NCI-H510A (cell line): ENCODE measurements around the gene PRDM7.

Experiments
- DNase-seq: peaks from one replicate; lab custom pipeline; 2025; lab: John Stamatoyannopoulos, UW

PRDM7 gene

GRCh38 chr16:90035902-90036301, 41.2 kb downstream of the PRDM7 start:
- DNase-seq: no peak

GRCh38 chr16:90034504-90034903, 42.6 kb downstream of the PRDM7 start:
- no peak for DNase-seq

- DNase-seq: no peak
Measured at GRCh38 chr16:90033387-90033786, 43.7 kb downstream of the PRDM7 start.

DNA sequence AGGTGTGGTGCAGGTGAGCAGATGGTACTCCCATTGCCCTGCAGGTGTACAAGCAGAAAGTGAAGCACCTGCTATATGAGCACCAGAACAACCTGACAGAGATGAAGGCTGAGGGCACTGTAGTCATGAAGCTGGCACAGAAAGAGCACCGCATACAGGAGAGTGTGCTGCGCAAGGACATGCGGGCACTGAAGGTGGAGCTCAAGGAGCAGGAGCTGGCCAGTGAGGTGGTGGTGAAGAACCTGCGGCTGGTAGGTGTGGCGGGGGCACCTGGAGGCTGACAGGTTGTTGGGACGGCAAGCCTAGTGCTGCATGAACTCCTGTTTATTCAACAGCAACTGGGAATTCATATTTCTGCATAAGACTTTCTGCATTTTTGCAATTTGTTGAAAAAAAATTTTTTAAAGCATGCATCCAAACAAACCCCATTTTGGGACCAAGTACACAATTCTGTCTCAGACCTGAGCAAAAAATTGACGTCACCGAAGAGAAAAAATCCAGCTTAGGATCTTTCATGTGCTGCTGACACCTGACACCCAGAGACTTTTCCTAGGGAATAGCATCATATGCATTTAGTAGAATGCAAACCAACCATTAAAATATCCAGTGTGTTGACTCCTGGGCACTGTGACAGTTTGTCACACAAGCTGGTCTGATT, 44.3 kb downstream of the PRDM7 start:
- no peak for DNase-seq

DNA sequence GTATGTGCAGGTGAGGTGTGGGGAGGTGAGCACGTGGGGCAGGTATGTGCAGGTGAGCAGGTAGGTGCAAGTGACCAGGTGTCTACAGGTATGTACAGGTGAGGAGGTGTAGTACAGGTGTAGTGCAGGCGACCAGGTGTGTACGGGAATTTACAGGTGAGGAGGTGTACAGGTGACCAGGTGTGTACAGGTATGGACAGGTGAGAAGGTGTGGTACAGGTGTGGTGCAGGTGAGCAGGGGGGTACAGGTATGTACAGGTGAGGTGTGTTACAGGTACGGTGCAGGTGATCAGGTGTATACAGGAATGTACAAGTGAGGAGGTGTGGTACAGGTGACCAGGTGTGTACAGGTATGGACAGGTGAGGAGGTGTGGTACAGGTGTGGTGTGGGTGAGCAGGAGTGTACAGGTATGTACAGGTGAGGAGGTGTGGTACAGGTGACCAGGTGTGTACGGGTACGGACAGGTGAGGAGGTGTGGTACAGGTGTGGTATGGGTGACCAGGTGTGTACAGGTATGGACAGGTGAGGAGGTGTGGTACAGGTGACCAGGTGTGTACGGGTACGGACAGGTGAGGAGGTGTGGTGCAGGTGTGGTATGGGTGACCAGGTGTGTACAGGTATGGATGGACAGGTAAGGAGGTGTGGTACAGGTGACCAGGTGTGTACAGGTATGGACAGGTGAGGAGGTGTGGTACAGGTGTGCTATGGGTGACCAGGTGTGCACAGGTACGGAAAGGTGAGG, 45.0 kb downstream of the PRDM7 start:
- no peak for DNase-seq

DNA sequence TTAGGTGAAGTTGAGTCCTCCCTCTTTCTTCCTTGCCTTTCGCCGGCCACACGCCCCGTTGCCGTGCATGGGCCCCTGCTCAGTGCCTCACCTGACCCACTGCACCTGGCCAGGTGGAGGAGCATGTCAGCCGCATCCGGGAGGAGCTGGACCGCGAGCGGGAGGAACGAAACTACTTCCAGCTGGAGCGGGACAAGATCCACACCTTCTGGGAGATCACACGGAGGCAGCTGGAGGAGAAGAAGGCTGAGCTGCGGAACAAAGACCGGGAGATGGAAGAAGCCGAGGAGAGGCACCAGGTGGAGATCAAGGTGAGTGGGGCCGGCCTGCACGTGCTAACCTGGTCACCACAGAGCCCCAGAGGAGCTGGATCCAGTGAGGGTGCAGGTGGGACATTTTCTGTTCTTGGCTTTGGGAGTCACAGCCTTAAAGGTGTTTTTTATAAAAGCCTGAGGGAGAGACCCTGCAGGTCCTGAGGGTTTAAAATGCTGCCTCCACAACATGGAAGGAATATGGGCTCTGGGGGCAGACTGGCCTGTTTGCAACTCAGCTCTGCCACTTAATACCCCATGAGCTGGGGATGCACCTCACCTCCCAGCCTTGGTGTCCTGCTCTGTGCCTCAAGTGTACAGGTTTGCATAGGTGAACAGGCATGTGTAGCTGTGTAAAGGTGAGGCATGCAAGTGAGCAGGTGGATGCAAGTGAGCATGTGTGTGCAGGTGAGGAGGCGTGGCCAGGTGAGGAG, 45.8 kb downstream of the PRDM7 start:
- DNase-seq: no peak

- no peak for DNase-seq
Measured at GRCh38 chr16:90028985-90029384, 48.1 kb downstream of the PRDM7 start.

GRCh38 chr16:90027611-90028010, 49.5 kb downstream of the PRDM7 start:
- DNase-seq: no peak

- no peak for DNase-seq
Measured at GRCh38 chr16:90026135-90026534, 51.0 kb downstream of the PRDM7 start.

DNA sequence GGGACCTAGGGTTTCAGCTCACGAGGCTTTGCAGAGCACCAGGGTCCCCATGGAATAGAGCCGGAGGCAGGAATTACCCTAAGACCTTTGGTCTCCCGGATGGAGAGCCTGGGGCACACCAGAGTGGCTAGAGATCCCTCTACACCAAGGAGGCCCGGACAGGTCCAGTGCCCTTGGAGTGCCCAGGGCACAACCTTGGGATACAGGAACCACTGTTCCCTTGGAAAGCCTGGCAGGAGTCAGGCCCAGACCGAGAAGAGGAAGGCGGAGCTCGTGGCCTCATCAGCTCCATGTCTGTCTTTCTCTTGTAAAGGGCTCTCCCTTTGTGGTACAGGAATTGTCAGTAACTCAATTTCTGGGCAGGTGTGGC, 54.1 kb downstream of the PRDM7 start:
- no peak for DNase-seq

GRCh38 chr16:90022209-90023077, 54.7 kb downstream of the PRDM7 start:
- peak; percentile 39 for DNase-seq

- DNase-seq: no peak
Measured at GRCh38 chr16:90020838-90021382, 56.2 kb downstream of the PRDM7 start.

DNA sequence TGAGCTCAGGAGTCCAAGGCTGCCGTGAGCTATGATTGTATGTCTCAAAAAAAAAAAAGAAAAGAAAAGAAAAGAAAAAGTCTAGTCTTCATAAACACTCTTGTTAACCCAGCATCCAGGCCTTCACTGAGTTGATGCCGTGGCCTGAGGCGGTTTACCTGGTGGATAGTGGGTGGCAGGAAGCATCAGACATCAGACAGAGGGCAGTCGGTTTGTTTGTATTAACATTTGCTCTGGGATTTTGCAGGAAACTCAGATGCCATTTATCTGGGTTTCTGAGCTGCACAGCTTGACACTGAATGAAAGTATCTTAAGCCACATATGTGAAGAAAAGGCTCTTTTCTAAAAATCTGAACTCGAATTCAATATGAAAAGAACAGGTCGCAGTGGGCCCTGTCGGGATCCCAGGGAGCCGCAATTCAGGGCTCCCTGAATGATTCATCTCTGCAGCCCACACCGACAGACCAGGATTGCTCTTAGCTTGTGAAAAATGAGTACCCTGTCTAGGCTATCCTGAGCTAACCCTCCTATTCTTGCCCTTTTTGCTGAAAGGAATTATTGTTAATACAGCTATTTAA, 56.8 kb downstream of the PRDM7 start:
- DNase-seq: no peak

DNA sequence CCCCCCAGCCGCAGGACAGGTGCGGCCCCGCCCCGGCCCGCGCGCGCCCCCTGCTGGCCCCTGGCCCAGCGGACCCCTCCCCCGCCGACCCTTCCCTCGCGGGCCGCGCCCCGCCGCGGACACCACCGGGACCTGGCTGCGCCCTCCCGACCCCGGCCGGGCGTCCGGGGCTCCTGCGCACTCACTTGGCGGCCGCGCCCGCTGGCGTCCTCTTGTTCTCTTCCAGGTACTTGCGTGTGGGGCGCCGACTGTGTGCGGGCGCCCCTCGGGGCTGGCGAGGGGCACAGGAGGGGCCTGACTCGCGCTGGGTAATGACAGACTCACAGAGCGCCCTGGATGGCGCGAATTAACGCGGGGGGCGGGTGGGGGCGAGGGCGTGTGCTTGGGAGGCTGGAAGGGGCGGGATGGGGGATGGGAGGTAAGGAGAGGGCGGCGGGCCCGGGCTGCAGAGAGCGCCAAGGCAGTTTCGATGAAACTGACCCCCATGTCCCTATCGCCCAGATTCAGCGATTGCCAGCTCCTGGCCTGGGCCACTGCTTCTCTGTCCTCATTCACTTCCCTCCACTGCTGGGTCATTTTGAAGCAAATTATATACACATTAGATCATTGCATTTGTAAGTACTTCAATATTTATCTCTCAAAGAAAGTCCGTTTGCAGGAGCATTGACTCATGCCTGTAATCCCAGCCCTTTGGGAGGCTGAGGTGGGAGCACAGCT, 57.4 kb downstream of the PRDM7 start:
- no peak for DNase-seq

- no peak for DNase-seq
Measured at GRCh38 chr16:90018652-90019542, 58.2 kb downstream of the PRDM7 start, which contains the start of gene DBNDD1. Gene DBNDD1, minus strand, starts transcription at chr16:90019456. Its CDS starts 115 bp downstream, at chr16:90019341.

GRCh38 chr16:90018297-90018651, 58.9 kb downstream of the PRDM7 start:
- no peak for DNase-seq

DNA sequence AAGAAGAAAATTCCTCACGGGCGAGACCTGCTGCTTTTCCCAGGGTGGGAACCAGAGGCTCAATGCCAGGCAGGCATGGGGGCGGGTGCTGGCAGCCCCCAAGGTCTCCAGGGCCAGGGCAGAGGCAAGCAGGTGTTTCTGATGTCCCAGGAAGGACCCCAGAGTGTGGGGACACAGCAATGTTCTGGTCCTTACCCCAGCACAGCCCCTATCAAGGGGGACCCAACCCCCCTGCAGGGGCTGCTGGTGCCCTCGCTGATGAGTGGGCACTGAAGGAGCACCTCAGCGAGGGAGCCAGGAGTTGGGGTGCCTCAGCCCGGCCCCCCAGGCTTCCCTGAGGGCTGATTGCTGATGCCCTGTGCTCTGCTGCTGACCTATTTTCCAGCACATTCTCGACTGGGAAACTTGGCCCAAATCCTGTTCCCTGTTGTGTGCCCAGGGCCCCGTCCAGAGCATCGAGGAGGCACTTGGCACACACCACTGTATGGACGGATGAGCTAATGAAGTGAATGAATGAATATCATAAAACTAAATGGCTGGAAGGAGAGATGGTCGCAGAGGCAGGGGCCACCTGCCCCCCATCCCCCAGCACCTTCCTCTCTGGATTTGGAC, 60.7 kb downstream of the PRDM7 start:
- no peak for DNase-seq

DNA sequence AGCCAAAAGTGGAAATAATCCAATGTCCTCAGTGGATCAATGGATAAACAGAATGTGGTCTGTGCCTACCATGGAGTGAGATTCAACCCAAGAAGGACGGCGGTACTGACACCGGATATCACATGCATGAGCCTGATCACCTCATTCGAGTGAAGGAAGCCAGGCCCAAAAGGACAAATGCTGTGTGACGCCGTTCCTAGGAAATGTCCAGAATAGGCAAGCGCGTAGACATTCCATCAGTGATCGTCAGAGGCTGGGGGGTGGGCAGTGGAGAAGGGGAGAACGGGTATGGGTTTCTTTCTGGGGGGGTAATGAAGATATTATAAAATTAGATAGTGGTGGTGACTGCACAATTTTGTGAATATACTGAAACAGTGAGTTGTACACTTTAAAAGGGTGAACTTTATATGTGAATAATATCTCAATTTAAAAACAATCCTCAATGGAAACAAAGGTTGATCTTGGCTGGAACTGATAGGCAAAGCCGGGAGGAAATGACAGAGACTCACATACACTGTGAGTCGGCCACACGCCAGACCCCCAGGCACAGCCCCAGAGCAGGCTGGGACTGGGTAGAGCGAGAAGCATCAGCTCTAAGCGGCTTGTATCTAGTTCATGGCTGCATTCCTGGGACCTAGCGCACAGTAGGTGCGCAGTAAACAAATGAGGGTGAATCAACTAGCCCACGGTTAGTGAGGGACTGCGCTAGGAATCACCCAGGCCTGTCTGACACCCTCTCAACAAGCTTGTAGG, 61.4 kb downstream of the PRDM7 start:
- no peak for DNase-seq
